Measurements from ENCODE around the gene ZC3H14. TPM values are rescaled to one million over a fixed set of nuclear protein-coding genes. Genes with fewer than 3 reads are reported as not detected.
A peak's percentile ranks its signal among the peaks of the same experiment; 100 is the strongest.

The ZC3H14 gene
- total RNA-seq, 1 experiment from 2014 or later, result 90.6 TPM

DNA sequence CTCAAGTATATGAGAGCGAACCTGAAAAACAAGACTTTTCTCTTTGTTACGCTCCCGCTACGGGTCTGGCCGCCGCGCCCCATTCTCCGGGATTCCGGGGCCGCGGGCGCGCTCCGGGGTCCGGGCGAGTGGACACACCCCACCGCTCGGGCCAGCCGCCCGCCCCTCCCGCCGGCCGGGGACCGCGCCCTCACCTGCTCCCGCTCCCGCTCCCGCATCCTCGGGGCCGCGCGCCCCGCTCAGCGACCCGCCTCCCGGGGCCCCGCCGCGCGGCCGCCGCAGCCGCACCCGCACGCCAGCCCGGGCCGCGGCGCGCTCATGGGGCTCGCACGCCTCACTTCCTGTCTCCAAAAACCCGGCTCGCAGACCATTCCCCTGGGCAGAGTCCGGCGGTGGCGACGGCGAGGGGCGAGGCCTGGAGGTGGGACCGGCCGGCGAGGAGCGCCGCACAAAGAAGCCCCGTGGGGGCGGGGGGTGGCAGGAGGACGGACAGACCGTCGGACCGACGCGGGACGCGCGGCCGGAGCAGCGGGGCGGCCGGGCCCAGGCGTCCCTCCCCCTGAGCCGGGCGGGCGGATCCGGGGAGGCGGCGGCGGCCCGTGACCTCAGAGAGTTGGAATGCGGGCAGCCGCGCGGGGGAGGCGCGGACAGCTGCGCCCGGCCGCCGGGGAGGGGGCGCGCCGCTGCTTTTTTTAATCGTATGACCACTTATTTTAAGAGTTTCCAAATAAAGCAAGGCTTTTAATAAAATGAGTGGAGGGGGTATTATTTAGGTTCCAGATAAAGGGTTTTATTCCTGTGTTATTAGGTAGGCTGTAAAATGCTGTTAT, 8.2 kb upstream of the ZC3H14 start, which contains the start of gene PTPN21:
Gene PTPN21, minus strand, starts transcription at position 551 of the 830 bp plus-strand sequence. CDS start 4,590 bp downstream, outside the sequence.
- H3K56ac ChIP-seq (ENCODE audit: insufficient read length, low read depth, low read length), result no peak within 1 kb of the TSS
- Mint-ChIP-seq H3K27me3 (ENCODE audit: low read depth) (peaks cover 2% of the 10 kb centered on the region; the same call in 1 of the 2 replicates), H3K4me1 (peaks cover 25 to 26% of the 10 kb centered on the region in 2 experiments), H3K36me3 (ENCODE audit: insufficient read depth in 1 of 3, low read depth in 3 of 3) (peaks cover 0 to 6% (median 4%) of the 10 kb centered on the region in 3 experiments; a peak in 3 of 7 replicates), H3K4me3 (peak within 1 kb of the TSS; percentile 89 to 92), H3K9me3 (no peaks in the 10 kb centered on the region; a peak in 1 of 5 replicates), H3K27ac (peak within 1 kb of the TSS; percentile 66 to 96 (median 90); a peak in 6 of 7 replicates)
- no peak within 1 kb of the TSS for H3T11ph ChIP-seq (ENCODE audit: low read length)
- H2BK15ac ChIP-seq (ENCODE audit: low read depth, low read length), result no peak within 1 kb of the TSS; the same call in 1 of the 2 replicates
- H3K23ac ChIP-seq (ENCODE audit: insufficient read length, low read depth, low read length), result no peak within 1 kb of the TSS
- H3K4ac ChIP-seq (ENCODE audit: low read depth, low read length), result no peak within 1 kb of the TSS; the same call in 1 of the 2 replicates
- no peak within 1 kb of the TSS for H3K27ac ChIP-seq (ENCODE audit: insufficient read length, low read depth, low read length)
- peak within 1 kb of the TSS; percentile 75 for H3K4me2 ChIP-seq (ENCODE audit: insufficient read depth, insufficient read length, low read length)
- peak within 1 kb of the TSS; percentile 96 for H3K18ac ChIP-seq (ENCODE audit: insufficient read length, low read depth, low read length)
- H3K4me1 ChIP-seq (ENCODE audit: insufficient read depth, low read length), result no peaks in the 10 kb centered on the region
- peak; percentile 77 for DNase-seq
- no peak within 1 kb of the TSS for H2BK20ac ChIP-seq (ENCODE audit: low read depth, low read length, poor library complexity, severe bottlenecking)
- H2AFZ ChIP-seq (ENCODE audit: low read length), result peak within 1 kb of the TSS; percentile 41
- no peak within 1 kb of the TSS for H2BK5ac ChIP-seq (ENCODE audit: insufficient read length, low read length)
- H3K27me3 ChIP-seq (ENCODE audit: insufficient read depth, low read length), result no peaks in the 10 kb centered on the region
- peak within 1 kb of the TSS; percentile 86 for H3K9ac ChIP-seq (ENCODE audit: extremely low read depth, insufficient read length, low read length)
- no peak within 1 kb of the TSS for H4K5ac ChIP-seq (ENCODE audit: insufficient read length, low read depth, low read length)
- peak within 1 kb of the TSS; percentile 86 for H2BK120ac ChIP-seq (ENCODE audit: low read depth, low read length, poor library complexity, severe bottlenecking)
- H4K91ac ChIP-seq (ENCODE audit: insufficient read length, low read depth, low read length), result no peak within 1 kb of the TSS
- TF ChIP-seq, protein P1, sequence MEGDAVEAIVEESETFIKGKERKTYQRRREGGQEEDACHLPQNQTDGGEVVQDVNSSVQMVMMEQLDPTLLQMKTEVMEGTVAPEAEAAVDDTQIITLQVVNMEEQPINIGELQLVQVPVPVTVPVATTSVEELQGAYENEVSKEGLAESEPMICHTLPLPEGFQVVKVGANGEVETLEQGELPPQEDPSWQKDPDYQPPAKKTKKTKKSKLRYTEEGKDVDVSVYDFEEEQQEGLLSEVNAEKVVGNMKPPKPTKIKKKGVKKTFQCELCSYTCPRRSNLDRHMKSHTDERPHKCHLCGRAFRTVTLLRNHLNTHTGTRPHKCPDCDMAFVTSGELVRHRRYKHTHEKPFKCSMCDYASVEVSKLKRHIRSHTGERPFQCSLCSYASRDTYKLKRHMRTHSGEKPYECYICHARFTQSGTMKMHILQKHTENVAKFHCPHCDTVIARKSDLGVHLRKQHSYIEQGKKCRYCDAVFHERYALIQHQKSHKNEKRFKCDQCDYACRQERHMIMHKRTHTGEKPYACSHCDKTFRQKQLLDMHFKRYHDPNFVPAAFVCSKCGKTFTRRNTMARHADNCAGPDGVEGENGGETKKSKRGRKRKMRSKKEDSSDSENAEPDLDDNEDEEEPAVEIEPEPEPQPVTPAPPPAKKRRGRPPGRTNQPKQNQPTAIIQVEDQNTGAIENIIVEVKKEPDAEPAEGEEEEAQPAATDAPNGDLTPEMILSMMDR (conservative IDR thresholded peaks at IDR 0.05), result no peak
- no peaks in the 10 kb centered on the region for H3K79me2 ChIP-seq (ENCODE audit: insufficient read depth, low read length)
- no peaks in the 10 kb centered on the region for H3K79me1 ChIP-seq (ENCODE audit: insufficient read depth, low read depth, low read length, poor library complexity, severe bottlenecking)
- H2BK12ac ChIP-seq (ENCODE audit: insufficient read length, low read depth, low read length), result no peak within 1 kb of the TSS
- no peak within 1 kb of the TSS for H2AK5ac ChIP-seq (ENCODE audit: insufficient read length, low read length)
- whole genome bisulfite sequencing (ENCODE audit: extremely low coverage, insufficient read length, low lambda C conversion rate), result no CpG with 5 or more reads among the region's 103 CpGs
- H3K9me3 ChIP-seq (ENCODE audit: control insufficient read depth, low read depth, low read length), result no peaks in the 10 kb centered on the region
- peak within 1 kb of the TSS; percentile 98 for H3K14ac ChIP-seq (ENCODE audit: insufficient read depth, low read length)
- no peak within 1 kb of the TSS for H4K8ac ChIP-seq (replicated peaks; ENCODE audit: insufficient read length, low read depth, low read length)
- no peaks in the 10 kb centered on the region for H4K20me1 ChIP-seq (ENCODE audit: control insufficient read depth, insufficient read depth, insufficient read length)
- H3K23me2 ChIP-seq (ENCODE audit: insufficient read length, low read depth, low read length, poor library complexity, severe bottlenecking), result peaks cover 13% of the 10 kb centered on the region
